Activated effector memory CD4-positive, alpha-beta T cell treated with Interleukin-2 at 50 U/mL for 16 hours (primary cell): ENCODE results near the gene POTEH.
"Not testable (repeated sequence)": the region's sequence is repeated elsewhere in the genome, so short reads cannot be mapped to it uniquely, and the experiment has no call there.

ENCODE experiments used
- DNase-seq: peaks from one replicate; pipeline ENCODE4 v3.0.0-alpha.2; 2020

POTEH gene

GRCh38 chr22:15738157-15738908, 48.5 kb downstream of the POTEH start:
- not testable (repeated sequence) for DNase-seq

GRCh38 chr22:15738909-15739391, 49.1 kb downstream of the POTEH start:
- DNase-seq, result not testable (repeated sequence)

- DNase-seq, result not testable (repeated sequence)
These were observed 58.0 kb downstream of the POTEH start for GRCh38 chr22:15747636-15748323.

GRCh38 chr22:15749181-15749970, 59.5 kb downstream of the POTEH start:
- DNase-seq, result not testable (repeated sequence)

DNA sequence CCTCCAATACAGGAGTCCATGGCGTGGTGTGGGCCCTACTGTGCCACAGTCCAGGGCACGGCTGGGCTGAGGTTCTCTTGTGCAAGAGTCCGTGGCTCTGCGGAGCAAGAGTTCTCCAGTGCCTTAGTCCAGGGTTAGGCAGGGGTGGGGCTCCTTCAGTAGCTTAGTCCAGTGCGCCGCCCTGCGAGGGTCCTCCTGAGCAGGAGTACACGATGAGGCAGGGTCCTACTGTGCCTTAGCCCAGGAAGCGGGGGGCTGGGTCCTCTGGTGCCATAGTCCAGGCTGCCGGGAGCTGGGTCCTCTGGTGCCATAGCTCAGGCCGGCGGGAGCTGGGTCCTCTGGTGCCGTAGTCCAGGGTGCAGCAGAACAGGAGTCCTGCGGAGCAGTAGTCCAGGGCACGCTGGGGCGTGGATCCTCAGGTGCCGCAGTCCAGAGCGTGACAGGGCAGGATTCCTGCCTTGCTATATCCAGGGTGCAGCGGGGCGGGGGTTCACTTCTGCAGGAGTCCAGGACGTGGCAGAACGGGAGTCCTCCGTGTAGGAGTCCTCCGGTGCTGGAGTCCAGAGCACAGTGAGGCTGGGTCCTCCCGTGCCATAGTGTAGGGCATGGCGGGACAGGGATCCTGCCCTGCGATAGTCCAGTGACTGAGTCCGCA, 69.7 kb downstream of the POTEH start:
- DNase-seq, result not testable (repeated sequence)

GRCh38 chr22:15760388-15761150, 70.7 kb downstream of the POTEH start:
- not testable (repeated sequence) for DNase-seq

- not testable (repeated sequence) for DNase-seq
These were observed 71.4 kb downstream of the POTEH start for GRCh38 chr22:15761151-15761777.

DNA sequence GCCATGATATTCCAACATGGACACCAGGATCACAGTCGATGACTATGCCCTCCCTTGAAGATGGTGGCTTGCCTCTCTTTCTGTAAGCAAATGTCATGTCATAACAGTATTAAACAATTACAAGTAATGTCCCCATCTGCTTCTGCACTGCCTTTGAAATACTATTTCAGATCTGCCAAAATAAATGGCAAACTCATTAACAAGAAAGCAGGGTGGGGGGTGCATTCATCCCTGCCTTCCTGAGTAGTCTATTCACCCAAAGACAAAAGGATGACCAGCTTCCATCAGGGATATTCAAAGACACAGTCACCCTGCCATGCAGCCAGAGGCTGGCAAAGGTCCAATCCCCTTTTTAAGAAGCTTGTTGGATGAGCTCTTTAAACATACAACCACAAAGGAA, 73.7 kb downstream of the POTEH start:
- DNase-seq, result not testable (repeated sequence)
